ENCODE data around the gene COL4A2. TPM values are rescaled to one million over a fixed set of nuclear protein-coding genes. Genes with fewer than 3 reads are reported as not detected.

Gene COL4A2
- total RNA-seq, 4 donors from 2014 or later = 97.6 to 193 (median 131) TPM

DNA sequence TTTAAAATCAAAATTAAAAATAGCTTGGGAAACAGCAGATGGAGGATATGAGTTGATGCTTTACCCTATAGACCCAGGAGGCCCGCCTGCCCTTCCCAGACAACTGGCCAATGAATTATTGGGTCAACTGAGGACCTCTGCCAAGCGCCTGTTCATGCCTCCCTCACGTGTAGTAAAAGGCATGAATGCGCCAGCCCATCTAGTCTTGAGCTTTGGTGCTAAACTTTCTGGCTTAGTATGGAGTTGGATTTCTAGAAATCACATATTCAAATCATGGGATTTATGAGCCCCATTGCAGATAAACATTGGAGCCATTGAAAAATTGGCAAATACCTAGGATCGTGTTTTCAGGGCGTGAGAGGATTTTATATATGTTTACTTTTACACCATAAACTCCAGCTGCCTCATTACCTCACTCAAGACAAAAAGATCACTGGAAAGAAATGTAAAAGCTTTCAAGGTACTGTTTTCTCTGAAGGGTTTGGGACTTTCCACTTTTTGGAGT, 47.1 kb downstream of the COL4A2 start:
- intact Hi-C loops (cut with DNase I) = no loop called here
- DNase-seq = no peak
- Histone ChIP-seq H3K27ac (peak overlapping the region; percentile 9 to 63 (median 62)), H3K4me1 (peaks cover 38 to 55% of the 10 kb centered on the region in 2 donors), H3K36me3 (peaks cover 0 to 5% of the 10 kb centered on the region in 2 donors), H3K4me3 (replicated peaks in 1 of 3) (no peak overlapping the region), H3K9me3 (no peaks in the 10 kb centered on the region), H3K27me3 (no peaks in the 10 kb centered on the region)
- WGBS, 2 donors = 89 to 94% methylated on average over 6 of the region's 6 CpGs
- no peak for TF ChIP-seq POLR2A (IDR thresholded peaks at IDR 0.05)
- TF ChIP-seq, protein P1, sequence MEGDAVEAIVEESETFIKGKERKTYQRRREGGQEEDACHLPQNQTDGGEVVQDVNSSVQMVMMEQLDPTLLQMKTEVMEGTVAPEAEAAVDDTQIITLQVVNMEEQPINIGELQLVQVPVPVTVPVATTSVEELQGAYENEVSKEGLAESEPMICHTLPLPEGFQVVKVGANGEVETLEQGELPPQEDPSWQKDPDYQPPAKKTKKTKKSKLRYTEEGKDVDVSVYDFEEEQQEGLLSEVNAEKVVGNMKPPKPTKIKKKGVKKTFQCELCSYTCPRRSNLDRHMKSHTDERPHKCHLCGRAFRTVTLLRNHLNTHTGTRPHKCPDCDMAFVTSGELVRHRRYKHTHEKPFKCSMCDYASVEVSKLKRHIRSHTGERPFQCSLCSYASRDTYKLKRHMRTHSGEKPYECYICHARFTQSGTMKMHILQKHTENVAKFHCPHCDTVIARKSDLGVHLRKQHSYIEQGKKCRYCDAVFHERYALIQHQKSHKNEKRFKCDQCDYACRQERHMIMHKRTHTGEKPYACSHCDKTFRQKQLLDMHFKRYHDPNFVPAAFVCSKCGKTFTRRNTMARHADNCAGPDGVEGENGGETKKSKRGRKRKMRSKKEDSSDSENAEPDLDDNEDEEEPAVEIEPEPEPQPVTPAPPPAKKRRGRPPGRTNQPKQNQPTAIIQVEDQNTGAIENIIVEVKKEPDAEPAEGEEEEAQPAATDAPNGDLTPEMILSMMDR (IDR thresholded peaks at IDR 0.05) = no peak

- TF ChIP-seq POLR2A (IDR thresholded peaks at IDR 0.05) = no peak
- TF ChIP-seq, protein P1 (IDR thresholded peaks at IDR 0.05) = no peak
- H3K4me1 ChIP-seq = peaks cover 32 to 53% of the 10 kb centered on the region in 2 donors
- H3K9me3 ChIP-seq = no peaks in the 10 kb centered on the region
- no peaks in the 10 kb centered on the region for H3K27me3 ChIP-seq
- no peak for DNase-seq
- intact Hi-C loops (cut with DNase I) = no loop called here
- H3K4me3 ChIP-seq (replicated peaks in 1 of 3) = no peak overlapping the region
- H3K27ac ChIP-seq = peak overlapping the region in 2 of 3 donors; percentile 62 to 63
- H3K36me3 ChIP-seq = peaks cover 0 to 5% of the 10 kb centered on the region in 2 donors
- WGBS, 2 donors = 82 to 88% methylated on average over 5 of the region's 5 CpGs
Observed at GRCh38 chr13:110354715-110355473, 47.8 kb downstream of the COL4A2 start.

- Histone ChIP-seq H3K9me3 (no peaks in the 10 kb centered on the region), H3K4me3 (replicated peaks in 1 of 3) (no peak overlapping the region), H3K27me3 (no peaks in the 10 kb centered on the region), H3K36me3 (peaks cover 0 to 5% of the 10 kb centered on the region in 2 donors), H3K27ac (no peak overlapping the region), H3K4me1 (peaks cover 25 to 49% of the 10 kb centered on the region in 2 donors)
- DNase-seq = no peak
- WGBS, 2 donors = 69 to 76% methylated on average over 12 of the region's 12 CpGs
- TF ChIP-seq POLR2A (IDR thresholded peaks at IDR 0.05) = no peak
- TF ChIP-seq, protein P1 (IDR thresholded peaks at IDR 0.05) = no peak
- intact Hi-C loops (cut with DNase I) = no loop called here
Observed at GRCh38 chr13:110356362-110356761, 49.3 kb downstream of the COL4A2 start.

- peaks cover 0 to 5% of the 10 kb centered on the region in 2 donors for H3K36me3 ChIP-seq
- H3K9me3 ChIP-seq = no peaks in the 10 kb centered on the region
- no peak overlapping the region for H3K27ac ChIP-seq
- DNase-seq = no peak
- intact Hi-C loops (cut with DNase I) = no loop called here
- peaks cover 26 to 43% of the 10 kb centered on the region in 2 donors for H3K4me1 ChIP-seq
- H3K4me3 ChIP-seq (replicated peaks in 1 of 3) = no peak overlapping the region
- no peak for TF ChIP-seq POLR2A (IDR thresholded peaks at IDR 0.05)
- TF ChIP-seq, protein P1 (IDR thresholded peaks at IDR 0.05) = no peak
- 95 to 98% methylated on average over 4 of the region's 4 CpGs for WGBS, 2 donors
- no peaks in the 10 kb centered on the region for H3K27me3 ChIP-seq
Observed at GRCh38 chr13:110358381-110358780, 51.3 kb downstream of the COL4A2 start.

GRCh38 chr13:110359840-110360301, 52.8 kb downstream of the COL4A2 start:
- Histone ChIP-seq H3K27ac (peak overlapping the region in 1 of 3 donors; percentile 75), H3K4me3 (replicated peaks in 1 of 3) (no peak overlapping the region), H3K36me3 (peaks cover 0 to 5% of the 10 kb centered on the region in 2 donors), H3K4me1 (peaks cover 24 to 37% of the 10 kb centered on the region in 2 donors), H3K9me3 (no peaks in the 10 kb centered on the region), H3K27me3 (no peaks in the 10 kb centered on the region)
- TF ChIP-seq, protein P1 (IDR thresholded peaks at IDR 0.05) = no peak
- TF ChIP-seq POLR2A (IDR thresholded peaks at IDR 0.05) = no peak
- WGBS, 2 donors = 79 to 81% methylated on average over 7 of the region's 7 CpGs
- intact Hi-C loops (cut with DNase I) = no loop called here
- DNase-seq = no peak
